ENCODE measurements around the gene UBE2K.
A peak's percentile ranks its signal among the peaks of the same experiment; 100 is the strongest.
"Not testable (repeated sequence)": the region's sequence is repeated elsewhere in the genome, so short reads cannot be mapped to it uniquely, and the experiment has no call there.

The UBE2K gene, protein sequence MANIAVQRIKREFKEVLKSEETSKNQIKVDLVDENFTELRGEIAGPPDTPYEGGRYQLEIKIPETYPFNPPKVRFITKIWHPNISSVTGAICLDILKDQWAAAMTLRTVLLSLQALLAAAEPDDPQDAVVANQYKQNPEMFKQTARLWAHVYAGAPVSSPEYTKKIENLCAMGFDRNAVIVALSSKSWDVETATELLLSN

DNA sequence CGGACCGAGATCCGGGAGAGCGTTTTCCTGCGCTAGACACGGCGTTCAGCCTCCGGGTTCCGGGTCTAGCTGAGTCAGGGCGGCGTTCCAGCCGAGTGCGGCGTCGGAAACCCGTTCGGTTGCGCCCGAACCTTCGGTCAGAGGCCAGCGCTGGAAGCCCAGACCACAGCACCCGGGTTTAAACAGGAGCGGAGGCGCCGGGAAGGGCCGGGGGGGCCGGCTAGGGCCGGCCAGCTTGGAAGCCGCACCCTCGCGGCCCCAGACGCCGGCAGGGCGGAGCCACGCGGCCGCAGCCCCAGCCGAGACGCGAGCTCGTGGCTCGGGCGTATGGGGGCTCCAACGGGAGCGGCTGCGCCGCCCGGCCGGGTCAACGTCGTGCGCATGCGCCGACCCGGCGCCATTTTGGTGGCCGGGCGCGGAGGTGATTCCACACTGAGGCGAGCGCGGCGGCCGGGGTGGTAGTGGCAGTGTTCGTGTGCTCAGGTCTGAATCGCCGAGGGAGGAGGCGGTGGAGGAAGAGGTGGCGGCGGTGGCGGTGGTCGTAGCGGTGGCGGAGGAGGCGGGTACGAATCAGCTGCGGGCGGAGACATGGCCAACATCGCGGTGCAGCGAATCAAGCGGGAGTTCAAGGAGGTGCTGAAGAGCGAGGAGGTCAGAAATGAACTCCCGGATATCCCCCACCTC, at the start of gene UBE2K:
UBE2K (plus strand) TSS at position 397 of the 684 bp plus-strand sequence; CDS start at position 589, 192 bp downstream.
- DNase-seq (ENCODE audit: low read depth in 1 of 2, low spot score in 1 of 2): peak; percentile 83

DNA sequence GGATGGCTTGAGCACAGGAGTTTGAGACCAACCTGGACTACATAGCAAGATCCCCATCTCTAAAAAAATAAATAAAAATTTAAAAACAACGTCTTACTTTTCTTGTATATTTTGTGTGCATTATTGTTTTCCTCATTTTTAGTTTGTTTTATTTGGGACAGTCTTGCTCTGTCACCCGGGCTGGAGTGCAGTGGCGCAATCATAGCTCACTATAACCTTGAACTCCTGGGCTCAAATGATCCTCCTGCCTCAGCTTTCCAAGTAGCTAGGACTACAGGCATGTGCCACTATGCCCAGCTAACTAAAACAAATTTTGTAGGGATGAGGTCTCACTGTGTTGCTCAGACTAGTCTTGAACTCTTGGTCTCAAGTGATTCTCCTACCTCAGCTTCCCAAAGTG, 49.7 kb upstream of the UBE2K start:
- DNase-seq (ENCODE audit: low read depth in 1 of 2, low spot score in 1 of 2): no peak

DNA sequence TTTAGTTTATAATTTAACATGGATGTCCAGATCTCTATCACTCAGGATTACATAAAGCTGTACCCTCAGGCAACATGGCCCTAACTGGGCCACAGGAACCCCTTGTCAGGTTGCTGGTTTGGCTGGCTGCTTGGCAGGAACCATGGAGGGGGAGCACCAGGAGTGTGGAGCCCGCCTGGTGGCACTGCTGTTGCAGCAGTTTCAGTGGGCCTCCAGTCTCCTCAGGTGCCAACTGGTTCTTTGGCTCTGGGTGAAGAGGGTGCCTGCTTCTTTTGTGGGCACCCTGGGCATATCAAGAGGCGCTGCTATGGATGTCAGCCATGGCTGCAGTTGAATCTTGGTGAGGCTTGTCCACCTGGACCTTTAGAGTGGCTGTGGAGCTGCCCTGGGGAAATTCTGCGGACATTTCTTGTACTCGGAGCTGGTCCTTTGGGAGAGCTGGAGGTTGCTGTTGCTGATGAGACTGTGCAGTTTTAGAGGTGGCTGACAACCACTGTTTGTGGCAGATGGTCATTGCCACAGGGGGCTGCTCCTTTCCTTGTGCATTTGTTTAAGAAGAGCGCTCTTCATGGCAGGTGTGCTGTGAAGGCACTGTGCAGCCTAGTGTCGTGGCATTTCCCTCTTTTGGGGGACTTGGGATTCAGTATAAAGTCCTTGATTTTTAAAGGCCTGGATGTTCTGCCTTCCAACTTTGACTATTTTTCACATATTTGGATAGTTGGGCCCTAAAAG, 48.9 kb upstream of the UBE2K start:
- DNase-seq (ENCODE audit: low read depth in 1 of 2, low spot score in 1 of 2): no peak

DNA sequence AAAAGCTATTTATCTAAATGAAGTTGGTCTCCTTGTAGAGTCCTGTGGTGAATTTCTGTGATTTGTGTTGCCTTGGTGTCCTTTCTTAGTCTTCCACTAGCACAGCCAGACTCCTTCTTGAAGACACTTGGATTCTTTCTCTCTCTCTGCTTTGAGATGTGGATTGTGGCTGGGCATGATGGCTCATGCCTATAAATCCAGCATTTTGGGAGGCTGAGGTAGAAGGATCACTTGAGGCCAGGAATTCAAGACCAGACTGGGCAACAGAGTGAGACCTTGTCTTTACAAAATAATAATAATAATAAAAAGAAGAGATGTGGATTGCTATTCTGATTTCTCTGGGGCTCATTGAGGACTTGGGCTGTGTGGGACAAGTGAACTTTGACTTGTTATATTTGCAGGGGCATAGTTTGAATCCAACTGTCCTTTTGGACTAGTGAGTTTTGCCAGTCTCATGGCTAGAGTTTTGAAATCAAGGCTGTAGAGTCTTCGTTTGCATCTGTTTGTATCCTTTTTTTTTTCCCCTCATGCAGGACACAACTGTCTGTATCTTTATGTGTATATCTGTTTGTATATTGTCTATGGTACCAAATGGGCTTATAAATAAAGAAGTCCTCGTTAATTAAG, 48.2 kb upstream of the UBE2K start:
- DNase-seq (ENCODE audit: low read depth in 1 of 2, low spot score in 1 of 2): no peak

DNA sequence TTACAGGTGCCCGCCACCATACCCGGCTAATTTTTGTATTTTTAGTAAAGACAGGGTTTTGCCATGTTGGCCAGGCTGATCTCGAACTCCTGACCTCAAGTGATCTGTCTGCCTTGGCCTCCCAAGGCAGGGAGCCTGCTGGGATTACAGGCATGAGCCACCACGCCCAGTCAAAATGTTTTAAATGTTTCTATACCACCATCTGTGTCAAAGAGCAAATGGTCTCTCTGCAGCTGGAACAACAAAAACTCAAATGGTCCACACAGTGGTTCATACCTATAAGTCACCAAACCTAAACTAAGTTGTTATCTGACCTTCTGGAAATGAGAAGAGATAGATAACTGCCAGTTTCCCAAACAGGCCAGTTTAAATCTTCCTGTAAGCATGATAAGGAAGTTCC, 46.4 kb upstream of the UBE2K start:
- not testable (repeated sequence) for DNase-seq (ENCODE audit: low read depth in 1 of 2, low spot score in 1 of 2)

DNA sequence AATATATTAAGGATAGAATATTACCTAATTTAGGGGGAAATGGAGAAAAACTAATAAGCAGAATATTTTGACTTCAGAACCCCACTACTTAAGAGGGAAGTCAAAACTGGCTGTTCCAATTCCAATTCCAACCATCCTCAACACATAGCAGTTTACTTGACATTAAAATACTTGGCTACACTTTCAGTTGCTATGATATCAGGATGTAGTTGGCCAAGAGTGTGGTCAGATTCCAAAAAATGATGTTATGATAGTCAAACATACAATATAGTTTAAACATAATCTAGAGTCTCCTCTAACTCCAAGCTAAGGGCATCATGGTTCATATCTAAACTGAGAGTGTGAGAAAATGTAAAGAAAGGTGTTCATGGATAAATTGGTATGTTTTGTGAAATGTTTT, 42.7 kb upstream of the UBE2K start:
- no peak for DNase-seq (ENCODE audit: low read depth in 1 of 2, low spot score in 1 of 2)

DNA sequence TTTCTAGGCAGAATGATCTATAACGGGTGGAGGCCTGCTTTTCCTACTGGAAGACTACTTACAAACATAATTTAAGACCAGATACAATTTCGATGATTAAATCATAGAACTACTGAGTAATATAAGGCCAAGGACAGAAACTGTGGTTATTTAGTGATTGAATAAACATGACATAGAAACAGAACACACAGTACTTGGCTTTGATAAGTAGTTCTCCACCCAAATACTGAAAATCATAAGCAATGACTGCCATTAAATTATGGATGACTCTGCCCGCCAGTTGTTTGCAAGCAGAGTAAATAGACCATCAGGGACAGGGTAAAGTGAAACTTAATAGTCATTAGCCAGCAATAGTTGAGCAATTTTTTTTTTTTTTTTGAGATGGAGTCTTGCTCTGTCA, 42.1 kb upstream of the UBE2K start:
- DNase-seq (ENCODE audit: low read depth in 1 of 2, low spot score in 1 of 2): no peak

DNA sequence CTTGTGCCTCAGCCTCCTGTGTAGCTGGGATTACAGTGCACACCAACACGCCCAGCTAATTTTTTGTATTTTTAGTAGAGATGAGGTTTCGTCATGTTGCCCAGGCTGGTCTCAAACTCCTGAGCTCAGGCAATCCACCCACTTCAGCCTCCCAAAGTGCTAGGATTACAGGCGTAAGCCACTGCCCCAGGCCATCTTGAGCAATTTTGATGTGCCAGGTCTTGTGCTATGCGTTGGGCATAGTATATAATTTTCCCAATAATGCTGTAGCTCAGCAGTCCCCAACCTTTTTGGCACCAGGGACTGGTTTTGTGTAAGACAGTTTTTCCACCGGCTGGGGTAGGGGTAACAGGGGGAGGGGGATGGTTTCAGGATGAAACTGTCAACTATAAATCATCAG, 41.3 kb upstream of the UBE2K start:
- not testable (repeated sequence) for DNase-seq (ENCODE audit: low read depth in 1 of 2, low spot score in 1 of 2)

DNA sequence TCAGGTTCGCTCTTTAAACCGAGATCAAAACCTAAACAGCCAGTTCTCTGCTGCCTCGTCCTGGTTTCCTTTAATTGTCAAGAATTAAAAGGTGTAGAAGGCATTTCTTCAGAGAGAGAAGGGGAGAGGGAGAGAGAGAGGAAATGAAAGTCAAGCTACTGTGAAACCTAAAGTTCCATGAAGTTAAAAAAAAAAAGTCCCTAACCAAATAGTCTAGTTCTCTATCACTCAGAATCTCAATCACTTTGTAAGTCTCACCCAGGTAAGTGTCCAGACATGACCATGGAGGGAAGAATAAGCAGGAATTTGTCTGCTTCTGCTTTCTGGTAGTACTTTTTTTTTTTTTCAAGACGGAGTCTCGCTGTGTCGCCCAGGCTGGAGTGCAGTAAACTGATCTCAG, 40.5 kb upstream of the UBE2K start:
- DNase-seq (ENCODE audit: low read depth in 1 of 2, low spot score in 1 of 2): no peak

DNA sequence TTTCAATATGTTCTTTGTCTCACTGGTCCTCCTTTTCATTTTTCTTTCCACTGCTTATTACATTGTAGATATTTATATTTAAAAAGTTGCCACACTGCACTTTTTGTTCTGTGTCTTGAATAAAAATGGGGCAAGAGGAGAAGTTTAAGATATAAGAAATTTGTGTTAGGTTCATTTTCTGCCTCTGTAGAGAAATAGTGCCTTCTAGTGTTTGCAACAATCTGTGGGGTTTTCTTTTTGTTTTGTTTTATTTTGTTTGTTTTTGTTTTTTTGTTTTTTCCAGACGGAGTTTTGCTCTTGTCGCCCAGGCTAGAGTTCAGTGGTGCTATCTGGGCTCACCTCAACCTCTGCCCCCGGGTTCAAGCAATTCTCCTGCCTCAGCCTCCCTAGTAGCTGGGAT, 39.2 kb upstream of the UBE2K start:
- DNase-seq (ENCODE audit: low read depth in 1 of 2, low spot score in 1 of 2): no peak

DNA sequence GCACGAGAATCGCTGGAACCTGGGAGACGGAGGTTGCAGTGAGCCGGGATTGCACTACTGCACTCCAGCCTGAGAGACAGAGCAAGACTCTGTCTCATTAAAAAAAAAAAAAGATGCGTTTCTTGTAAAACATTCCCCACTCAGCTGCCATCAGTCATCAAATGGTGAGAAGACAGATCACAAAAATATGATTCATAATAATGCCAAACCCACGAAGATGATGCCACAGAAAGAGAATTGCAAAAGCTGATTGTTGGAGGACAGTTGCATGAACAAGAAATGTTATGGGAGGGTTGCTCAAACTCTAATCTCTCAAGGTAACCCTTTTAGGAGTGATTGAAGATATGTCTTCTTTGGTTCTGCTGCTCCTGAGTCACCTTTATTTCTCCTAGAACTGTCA, 37.9 kb upstream of the UBE2K start:
- no peak for DNase-seq (ENCODE audit: low read depth in 1 of 2, low spot score in 1 of 2)

DNA sequence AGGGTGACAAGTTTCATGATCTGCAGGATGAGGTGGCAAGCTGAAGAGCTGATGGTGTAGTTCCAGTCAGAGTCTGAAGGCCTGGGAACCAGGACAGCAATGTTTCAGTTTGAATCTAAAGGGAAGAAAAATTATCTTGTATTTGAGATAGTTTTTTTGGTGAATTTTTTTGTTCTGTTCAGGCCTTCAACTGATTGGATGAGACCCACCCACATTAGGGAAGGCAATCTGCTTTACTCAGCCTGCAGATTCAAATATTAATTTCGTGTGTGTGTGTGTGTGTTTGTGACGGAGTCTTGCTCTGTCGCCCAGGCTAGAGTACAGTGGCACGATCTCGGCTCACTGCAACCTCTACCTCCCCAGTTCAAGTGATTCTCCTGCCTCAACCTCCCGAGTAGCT, 37.2 kb upstream of the UBE2K start:
- DNase-seq (ENCODE audit: low read depth in 1 of 2, low spot score in 1 of 2): no peak

DNA sequence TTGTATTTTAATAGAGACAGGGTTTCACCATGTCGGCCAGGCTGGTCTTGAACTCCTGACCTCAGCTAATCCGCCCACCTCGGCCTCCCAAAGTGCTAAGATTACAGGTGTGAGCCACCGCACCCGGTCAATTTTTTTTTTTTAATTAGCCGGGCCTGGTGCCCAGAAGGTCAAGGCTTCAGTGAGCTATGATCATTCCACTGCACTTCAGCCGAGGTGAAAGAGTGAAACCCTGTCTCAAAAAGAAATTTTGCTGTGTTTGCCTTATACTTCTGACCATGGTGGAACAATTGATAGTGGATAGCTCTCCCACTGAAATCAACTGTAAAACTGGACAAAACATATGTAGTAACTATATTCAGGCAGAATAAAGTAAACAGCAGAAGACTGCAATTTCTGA, 35.3 kb upstream of the UBE2K start:
- no peak for DNase-seq (ENCODE audit: low read depth in 1 of 2, low spot score in 1 of 2)

DNA sequence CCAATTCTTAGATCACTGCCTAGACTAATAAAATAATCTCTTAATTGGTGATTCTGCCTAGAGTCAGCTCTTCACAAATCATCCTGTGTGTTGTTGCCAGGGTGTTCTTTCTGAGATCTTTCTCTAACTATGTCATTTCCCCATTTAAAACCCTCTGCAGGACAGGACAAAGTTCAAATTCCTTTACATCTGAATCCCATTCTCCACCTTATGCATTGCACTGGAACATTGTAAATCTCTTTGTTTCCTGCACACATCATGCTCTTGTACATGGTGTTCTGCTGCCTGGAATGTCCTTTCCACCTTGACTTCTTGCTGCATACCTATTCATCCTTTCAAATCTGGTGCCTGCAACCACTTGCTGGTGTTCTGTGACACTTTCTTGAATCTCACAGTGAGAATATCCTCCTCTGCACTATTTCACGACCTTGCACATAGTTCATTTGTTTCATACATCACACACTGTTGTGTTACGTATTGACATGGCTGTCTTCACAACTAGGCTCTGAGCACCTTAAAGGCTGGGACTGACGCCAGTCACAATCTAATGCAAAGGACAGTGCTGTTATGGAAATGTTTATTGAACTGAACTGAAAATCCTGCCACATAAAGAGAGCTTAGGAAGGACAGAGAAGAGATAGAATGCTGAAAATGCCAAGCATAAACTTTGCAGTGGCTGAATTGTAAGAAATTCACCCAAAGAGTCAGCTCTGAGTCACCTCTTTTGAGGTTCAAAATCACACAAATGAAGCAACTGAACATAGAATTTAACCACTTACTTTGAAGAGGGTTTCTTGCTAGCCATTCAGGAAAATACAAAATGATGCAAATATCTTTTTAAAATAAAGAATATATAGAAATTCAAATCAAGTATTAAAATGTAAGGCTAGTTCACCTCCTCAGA, 32.9 kb upstream of the UBE2K start:
- no peak for DNase-seq (ENCODE audit: low read depth in 1 of 2, low spot score in 1 of 2)

DNA sequence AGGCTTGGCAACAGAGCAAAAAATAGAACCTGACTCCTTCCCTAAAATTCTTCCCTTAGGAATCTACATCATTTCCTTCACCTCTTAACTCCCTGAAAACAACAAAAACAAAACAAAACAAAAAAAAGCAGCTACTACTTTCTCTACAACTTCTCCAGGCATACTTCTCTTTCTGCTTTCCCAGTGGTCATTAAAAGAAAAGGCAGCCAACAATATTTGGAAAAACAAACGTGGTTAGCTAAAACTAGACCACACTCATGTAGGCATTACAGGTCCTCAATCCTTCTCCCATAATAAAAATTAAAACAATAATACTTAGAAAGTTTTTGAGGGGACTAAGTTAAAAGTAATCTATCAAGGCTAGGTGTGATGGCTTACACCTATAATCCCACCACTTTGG, 30.2 kb upstream of the UBE2K start:
- DNase-seq (ENCODE audit: low read depth in 1 of 2, low spot score in 1 of 2): no peak

DNA sequence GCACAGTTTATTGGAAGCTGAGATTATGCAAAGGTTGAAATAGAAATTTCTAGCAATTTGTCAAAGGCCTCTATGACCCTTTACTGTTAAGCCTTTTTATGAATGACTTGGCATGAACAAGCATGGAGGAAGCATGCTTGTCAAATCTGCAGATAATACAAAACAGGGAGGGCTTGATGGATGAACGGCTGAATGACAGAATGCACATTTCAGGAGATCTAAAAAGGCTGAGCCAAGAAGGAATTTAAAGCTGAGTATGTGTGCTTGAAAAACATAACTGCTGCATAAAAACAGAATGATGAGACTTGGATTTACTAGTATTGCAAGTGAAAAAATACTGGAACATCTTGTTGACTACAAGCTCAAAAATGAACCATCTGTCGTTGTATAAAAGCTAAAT, 29.0 kb upstream of the UBE2K start:
- no peak for DNase-seq (ENCODE audit: low read depth in 1 of 2, low spot score in 1 of 2)

DNA sequence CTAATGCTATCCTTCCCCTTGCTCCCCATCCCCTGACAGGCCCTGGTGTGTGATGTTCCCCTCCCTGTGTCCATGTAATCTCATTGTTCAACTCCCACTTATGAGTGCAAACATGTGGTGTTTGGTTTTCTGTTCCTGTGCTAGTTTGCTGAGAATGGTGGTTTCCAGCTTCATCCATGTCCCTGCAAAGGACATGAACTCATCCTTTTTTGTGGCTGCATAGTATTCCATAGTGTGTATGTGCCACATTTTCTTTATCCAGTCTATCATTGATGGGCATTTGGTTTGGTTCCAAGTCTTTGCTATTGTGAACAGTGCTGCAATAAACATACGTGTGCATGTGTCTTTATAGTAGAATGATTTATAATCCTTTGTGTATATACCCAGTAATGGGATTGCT, 27.6 kb upstream of the UBE2K start:
- DNase-seq (ENCODE audit: low read depth in 1 of 2, low spot score in 1 of 2): not testable (repeated sequence)

DNA sequence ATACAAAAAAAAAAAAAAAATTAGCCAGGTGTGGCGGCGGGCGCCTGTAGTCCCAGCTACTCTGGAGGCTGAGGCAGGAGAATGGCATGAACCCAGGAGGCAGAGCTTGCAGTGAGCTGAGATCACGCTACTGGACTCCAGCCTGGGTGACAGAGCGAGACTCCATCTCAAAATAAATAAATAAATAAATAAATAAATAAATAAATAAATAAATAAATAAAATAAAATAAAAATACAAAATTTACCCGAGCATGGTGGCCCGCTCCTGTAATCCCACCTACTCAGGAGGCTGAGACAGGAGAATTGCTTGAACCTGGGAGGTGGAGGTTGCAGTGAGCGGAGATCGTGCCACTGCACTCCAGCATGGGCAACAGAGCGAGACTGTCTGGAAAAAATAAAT, 22.3 kb upstream of the UBE2K start:
- DNase-seq (ENCODE audit: low read depth in 1 of 2, low spot score in 1 of 2): not testable (repeated sequence)

DNA sequence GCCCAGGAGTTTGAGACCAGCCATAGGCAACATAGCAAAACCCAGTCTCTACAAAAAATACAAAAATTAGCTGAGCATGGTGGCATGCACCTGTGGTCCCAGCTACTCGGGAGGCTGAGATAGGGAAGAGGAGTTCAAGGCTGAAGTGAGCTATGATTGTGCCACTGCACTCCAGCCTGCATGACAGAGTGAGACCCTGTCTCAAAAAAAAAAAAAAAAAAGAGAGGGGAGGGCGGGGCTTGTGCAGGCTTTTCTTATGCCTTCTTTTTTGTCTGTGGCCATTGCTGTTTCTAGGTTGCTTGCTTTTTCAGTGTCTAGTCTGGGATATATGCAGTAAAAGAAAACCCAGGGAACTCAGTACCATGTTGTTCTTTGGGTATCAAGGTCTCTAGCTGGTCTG, 16.9 kb upstream of the UBE2K start:
- not testable (repeated sequence) for DNase-seq (ENCODE audit: low read depth in 1 of 2, low spot score in 1 of 2)

DNA sequence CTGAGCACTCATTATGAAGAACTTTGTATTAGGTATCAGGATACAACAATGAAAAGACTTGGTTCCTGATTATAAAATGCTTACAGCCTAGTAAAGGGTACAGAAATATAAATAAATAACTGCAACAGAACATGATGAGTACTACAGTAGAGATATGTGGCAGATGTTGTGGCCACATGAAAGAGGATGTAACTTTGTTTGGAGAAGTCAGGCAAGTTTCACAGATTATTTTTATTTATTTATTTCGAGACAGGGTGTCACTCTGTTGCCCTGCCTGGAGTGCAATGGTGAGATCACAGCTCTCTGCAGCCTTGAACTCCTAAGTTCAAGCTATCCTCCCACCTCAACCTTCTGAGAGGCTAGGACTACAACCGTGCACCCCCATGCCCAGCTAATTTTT, 15.8 kb upstream of the UBE2K start:
- no peak for DNase-seq (ENCODE audit: low read depth in 1 of 2, low spot score in 1 of 2)

DNA sequence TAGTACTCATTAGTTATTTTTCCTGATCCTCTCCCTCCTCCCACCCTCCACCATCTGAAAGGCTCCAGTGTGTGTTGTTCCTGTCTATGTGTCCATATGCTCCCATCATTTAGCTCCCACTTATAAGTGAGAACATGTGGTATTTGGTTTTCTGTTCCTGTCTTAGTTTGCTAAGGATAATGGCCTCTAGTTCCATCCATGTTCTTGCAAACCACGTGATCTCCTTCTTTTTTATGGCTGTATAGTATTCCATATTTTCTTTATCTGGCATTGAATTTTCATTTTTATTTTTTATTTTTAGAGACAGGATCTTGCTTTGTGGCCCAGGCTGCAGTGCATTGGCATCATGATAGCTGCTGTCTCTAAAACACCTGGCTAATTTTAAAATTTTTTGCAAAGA, 11.9 kb upstream of the UBE2K start:
- no peak for DNase-seq (ENCODE audit: low read depth in 1 of 2, low spot score in 1 of 2)

Measured in stimulated activated CD4-positive, alpha-beta T cell treated with anti-CD3 and anti-CD28 coated beads, Interleukin-15, amount 100 ng/mL, for 1 hour (primary cell).